ENCODE results near the gene SRSF7. TPM values are rescaled to one million over a fixed set of nuclear protein-coding genes. Genes with fewer than 3 reads are reported as not detected.

The SRSF7 gene
- total and polyA plus RNA-seq, 9 of the 15 experiments (the other 6 are each of a cell fraction or from before 2014, with no cell fraction given), result 219 to 726 (median 375) TPM

GRCh38 chr2:38750891-38751595, at the start of gene SRSF7 (continued):
- TF ChIP-seq CEBPZ (IDR thresholded peaks at IDR 0.05; ENCODE audit: borderline replicate concordance, low read depth, low read length) (0 out of 2 replicates have a peak, but pooled peaks have one; percentile 29), SIN3B (IDR thresholded peaks at IDR 0.05; ENCODE audit: low read depth) (peak; percentile 41; the same call in 1 of the 2 replicates), BRD9 (IDR thresholded peaks at IDR 0.05; ENCODE audit: low read depth, partially characterized antibody) (peak; percentile 64), ZNF445 (CRISPR knock-in tag; IDR thresholded peaks at IDR 0.05; ENCODE audit: low read depth) (no peak), ZSCAN32 (CRISPR knock-in tag; IDR thresholded peaks at IDR 0.05) (peak; percentile 80), ZNF316 (IDR thresholded peaks at IDR 0.05) (peak; percentile 82), BRF2 (IDR thresholded peaks at IDR 0.05; ENCODE audit: borderline replicate concordance, insufficient read depth, insufficient read length) (no peak), GATA2 (CRISPR knock-in tag; IDR thresholded peaks at IDR 0.05) (no peak), MIER1 (IDR thresholded peaks at IDR 0.05; ENCODE audit: low read depth) (no peak), CAMTA2 (CRISPR knock-in tag; conservative IDR thresholded peaks at IDR 0.05) (0 out of 2 replicates have a peak, but pooled peaks have one; percentile 28), HIVEP1 (CRISPR knock-in tag; IDR thresholded peaks at IDR 0.05) (peak; percentile 10; the same call in 1 of the 2 replicates), RCOR1 (IDR thresholded peaks at IDR 0.05; ENCODE audit: borderline replicate concordance in 1 of 2, low read depth in 2 of 2, low read length in 2 of 2) (peak in 1 of 2 experiments; percentile 45; a peak in 1 of 4 replicates), NR2F6 (CRISPR knock-in tag; IDR thresholded peaks at IDR 0.05) (peak; percentile 64; the same call in 1 of the 2 replicates), ZNF512 (tag; IDR thresholded peaks at IDR 0.05) (no peak), NCOA1 (IDR thresholded peaks at IDR 0.05; ENCODE audit: low read depth) (peak; percentile 71; the same call in 1 of the 2 replicates), TBL1XR1 (IDR thresholded peaks at IDR 0.05; ENCODE audit: low read length in 2 of 2) (peak in 1 of 2 experiments; percentile 73; a peak in 1 of 4 replicates), ZNF699 (CRISPR knock-in tag; IDR thresholded peaks at IDR 0.05; ENCODE audit: insufficient replicate concordance) (no peak), ELK3 (CRISPR knock-in tag; IDR thresholded peaks at IDR 0.05) (no peak), TEAD1 (CRISPR knock-in tag; IDR thresholded peaks at IDR 0.05) (peak in 1 of 2 experiments; percentile 91; a peak in 2 of 4 replicates)

All from K562 (cell line).